Measurements from ENCODE around the gene CUBN. TPM values are rescaled to one million over a fixed set of nuclear protein-coding genes. Genes with fewer than 3 reads are reported as not detected.

Gene CUBN
- total RNA-seq, 1 experiment from 2014 or later, result 0.80 TPM

- Histone ChIP-seq H3K9ac (ENCODE audit: low read length) (no peak overlapping the region), H3K79me2 (ENCODE audit: low read length) (no peaks in the 10 kb centered on the region), H3K4me3 (ENCODE audit: low read length) (no peak overlapping the region), H3K4me2 (ENCODE audit: low read length) (no peak overlapping the region), H3K4me1 (ENCODE audit: insufficient read depth, low read length) (peaks cover 33% of the 10 kb centered on the region), H2AFZ (ENCODE audit: low read length) (no peak overlapping the region), H3K27ac (ENCODE audit: low read length) (peak overlapping the region; percentile 89), H3K36me3 (ENCODE audit: low read depth, low read length) (no peaks in the 10 kb centered on the region), H4K20me1 (ENCODE audit: low read length) (no peaks in the 10 kb centered on the region), H3K27me3 (ENCODE audit: low read length) (no peaks in the 10 kb centered on the region), H3K9me3 (ENCODE audit: low read length) (no peaks in the 10 kb centered on the region), H3F3A (ENCODE audit: low read length, unreplicated experiment) (no peaks in the 10 kb centered on the region), H3K9me2 (replicated peaks; ENCODE audit: low read length) (no peaks in the 10 kb centered on the region)
- TF ChIP-seq EZH2 (IDR thresholded peaks at IDR 0.05; ENCODE audit: low read length, unreplicated experiment) (no peak), EZH2phosphoT487 (IDR thresholded peaks at IDR 0.05; ENCODE audit: borderline replicate concordance, low read length) (no peak), CTCF (conservative IDR thresholded peaks at IDR 0.05; ENCODE audit: low read depth, low read length) (no peak)
- ChIA-PET POLR2A (ENCODE audit: unreplicated experiment) (interaction anchor here (0.6 kb wide), 2 partner anchors 31 to 58 kb away, joined by 3 to 6 read pairs; no protein-coding TSS in a partner anchor), CTCF (no interaction called here)
- intact Hi-C loops (cut with micrococcal nuclease), result loop anchor here (5.0 to 10.0 kb wide), 2 partner anchors 62 to 110 kb away; no protein-coding TSS in a partner anchor
- ATAC-seq (no peak), DNase-seq (no peak)
- BruUV-seq (replicated peaks), result no TSS peak
Measured at GRCh38 chr10:16965344-16965616, 164.3 kb downstream of the CUBN start.

GRCh38 chr10:16964576-16965343 lies 164.9 kb downstream of the CUBN start:
- Histone ChIP-seq H4K20me1 (ENCODE audit: low read length) (no peaks in the 10 kb centered on the region), H2AFZ (ENCODE audit: low read length) (no peak overlapping the region), H3K36me3 (ENCODE audit: low read depth, low read length) (no peaks in the 10 kb centered on the region), H3K79me2 (ENCODE audit: low read length) (no peaks in the 10 kb centered on the region), H3K9ac (ENCODE audit: low read length) (no peak overlapping the region), H3K9me3 (ENCODE audit: low read length) (no peaks in the 10 kb centered on the region), H3K4me2 (ENCODE audit: low read length) (no peak overlapping the region), H3K9me2 (replicated peaks; ENCODE audit: low read length) (no peaks in the 10 kb centered on the region), H3F3A (ENCODE audit: low read length, unreplicated experiment) (no peaks in the 10 kb centered on the region), H3K4me1 (ENCODE audit: insufficient read depth, low read length) (peaks cover 33% of the 10 kb centered on the region), H3K4me3 (ENCODE audit: low read length) (no peak overlapping the region), H3K27me3 (ENCODE audit: low read length) (no peaks in the 10 kb centered on the region), H3K27ac (ENCODE audit: low read length) (peak overlapping the region; percentile 89)
- ChIA-PET CTCF (no interaction called here), POLR2A (ENCODE audit: unreplicated experiment) (interaction anchor here (0.6 kb wide), 1 partner anchor 31 kb away, joined by 3 read pairs; no protein-coding TSS in a partner anchor)
- ATAC-seq, result no peak
- intact Hi-C loops (cut with micrococcal nuclease), result loop anchor here (5.0 to 10.0 kb wide), 2 partner anchors 63 to 110 kb away; no protein-coding TSS in a partner anchor
- TF ChIP-seq CTCF (conservative IDR thresholded peaks at IDR 0.05; ENCODE audit: low read depth, low read length), result no peak
- TF ChIP-seq EZH2 (IDR thresholded peaks at IDR 0.05; ENCODE audit: low read length, unreplicated experiment), result no peak
- no peak for TF ChIP-seq EZH2phosphoT487 (IDR thresholded peaks at IDR 0.05; ENCODE audit: borderline replicate concordance, low read length)
- no peak for DNase-seq
- no TSS peak for BruUV-seq (replicated peaks)

- no peaks in the 10 kb centered on the region for H3F3A ChIP-seq (ENCODE audit: low read length, unreplicated experiment)
- TF ChIP-seq CTCF (conservative IDR thresholded peaks at IDR 0.05; ENCODE audit: low read depth, low read length) (no peak), EZH2phosphoT487 (IDR thresholded peaks at IDR 0.05; ENCODE audit: borderline replicate concordance, low read length) (no peak), EZH2 (IDR thresholded peaks at IDR 0.05; ENCODE audit: low read length, unreplicated experiment) (no peak)
- no TSS peak for BruUV-seq (replicated peaks)
- no peak for ATAC-seq
- POLR2A ChIA-PET (ENCODE audit: unreplicated experiment), result no interaction called here
- H3K27me3 ChIP-seq (ENCODE audit: low read length), result no peaks in the 10 kb centered on the region
- H3K36me3 ChIP-seq (ENCODE audit: low read depth, low read length), result no peaks in the 10 kb centered on the region
- DNase-seq, result no peak
- no peak overlapping the region for H3K4me2 ChIP-seq (ENCODE audit: low read length)
- H3K27ac ChIP-seq (ENCODE audit: low read length), result no peak overlapping the region
- H3K4me1 ChIP-seq (ENCODE audit: insufficient read depth, low read length), result peaks cover 6% of the 10 kb centered on the region
- H3K4me3 ChIP-seq (ENCODE audit: low read length), result no peak overlapping the region
- no peak overlapping the region for H2AFZ ChIP-seq (ENCODE audit: low read length)
- H3K9me2 ChIP-seq (replicated peaks; ENCODE audit: low read length), result no peaks in the 10 kb centered on the region
- CTCF ChIA-PET, result no interaction called here
- intact Hi-C loops (cut with micrococcal nuclease), result loop anchor here (10.0 kb wide), 1 partner anchor 114 kb away; no protein-coding TSS in a partner anchor
- H3K9ac ChIP-seq (ENCODE audit: low read length), result no peak overlapping the region
- H4K20me1 ChIP-seq (ENCODE audit: low read length), result no peaks in the 10 kb centered on the region
- H3K79me2 ChIP-seq (ENCODE audit: low read length), result no peaks in the 10 kb centered on the region
- H3K9me3 ChIP-seq (ENCODE audit: low read length), result no peaks in the 10 kb centered on the region
Measured at GRCh38 chr10:16960551-16960950, 169.1 kb downstream of the CUBN start.
